Measurements from ENCODE around the gene ZBTB47. TPM values are rescaled to one million over a fixed set of nuclear protein-coding genes. Genes with fewer than 3 reads are reported as not detected.

Gene ZBTB47
- total and polyA plus RNA-seq, 4 donors: 23.8 to 59.5 (median 53.1) TPM

GRCh38 chr3:42663581-42664437 lies 10.3 kb downstream of the ZBTB47 start:
- WGBS (ENCODE audit: insufficient coverage): 87% methylated on average over 38 of the region's 38 CpGs
- Histone ChIP-seq H3K27me3 (ENCODE audit: control insufficient read depth, insufficient read depth, low read length) (no peaks in the 10 kb centered on the region), H3K27ac (ENCODE audit: low read depth, low read length) (no peak overlapping the region), H3K4me1 (ENCODE audit: control insufficient read depth, insufficient read depth, low read length) (peaks cover 49% of the 10 kb centered on the region), H3K36me3 (ENCODE audit: control insufficient read depth, insufficient read depth, low read length) (peaks cover 73% of the 10 kb centered on the region), H3K4me3 (ENCODE audit: low read depth, low read length) (no peak overlapping the region), H3K9me3 (ENCODE audit: control insufficient read depth, insufficient read depth, low read length) (no peaks in the 10 kb centered on the region)
- no peak for DNase-seq (ENCODE audit: low read depth in 4 of 6, low spot score in 6 of 6)

DNA sequence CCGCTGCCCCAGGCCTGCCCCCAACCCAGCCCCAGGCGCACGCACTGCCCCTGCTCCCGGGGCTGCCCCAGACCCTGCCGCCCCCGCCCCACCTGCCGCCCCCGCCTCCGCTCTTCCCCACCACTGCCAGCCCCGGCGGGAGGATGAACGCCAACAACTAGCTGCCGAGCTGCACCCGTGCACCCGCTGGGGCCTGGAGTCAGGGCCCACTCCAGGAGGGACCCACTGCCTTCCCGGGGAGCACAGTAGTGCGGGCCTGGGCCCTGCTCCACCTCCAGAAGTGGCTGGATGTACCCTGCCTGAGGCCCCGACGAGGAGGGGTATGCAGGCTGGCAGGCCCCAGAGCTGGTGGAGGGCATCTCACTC lies 10.9 kb downstream of the ZBTB47 start:
- Histone ChIP-seq H3K36me3 (ENCODE audit: control insufficient read depth, insufficient read depth, low read length) (peaks cover 67% of the 10 kb centered on the region), H3K9me3 (ENCODE audit: control insufficient read depth, insufficient read depth, low read length) (no peaks in the 10 kb centered on the region), H3K4me3 (ENCODE audit: low read depth, low read length) (no peak overlapping the region), H3K4me1 (ENCODE audit: control insufficient read depth, insufficient read depth, low read length) (peaks cover 44% of the 10 kb centered on the region), H3K27me3 (ENCODE audit: control insufficient read depth, insufficient read depth, low read length) (no peaks in the 10 kb centered on the region), H3K27ac (ENCODE audit: low read depth, low read length) (no peak overlapping the region)
- WGBS (ENCODE audit: insufficient coverage): 83% methylated on average over 11 of the region's 19 CpGs
- DNase-seq (ENCODE audit: low read depth in 4 of 6, low spot score in 6 of 6): no peak

GRCh38 chr3:42665050-42665878 lies 11.8 kb downstream of the ZBTB47 start:
- Histone ChIP-seq H3K36me3 (ENCODE audit: control insufficient read depth, insufficient read depth, low read length) (peaks cover 59% of the 10 kb centered on the region), H3K9me3 (ENCODE audit: control insufficient read depth, insufficient read depth, low read length) (no peaks in the 10 kb centered on the region), H3K4me1 (ENCODE audit: control insufficient read depth, insufficient read depth, low read length) (peaks cover 36% of the 10 kb centered on the region), H3K27me3 (ENCODE audit: control insufficient read depth, insufficient read depth, low read length) (no peaks in the 10 kb centered on the region), H3K27ac (ENCODE audit: low read depth, low read length) (no peak overlapping the region), H3K4me3 (ENCODE audit: low read depth, low read length) (no peak overlapping the region)
- no peak for DNase-seq (ENCODE audit: low read depth in 4 of 6, low spot score in 6 of 6)
- WGBS (ENCODE audit: insufficient coverage): 93% methylated on average over 9 of the region's 15 CpGs

- WGBS (ENCODE audit: insufficient coverage): 84% methylated on average over 6 of the region's 8 CpGs
- Histone ChIP-seq H3K4me3 (ENCODE audit: low read depth, low read length) (no peak overlapping the region), H3K36me3 (ENCODE audit: control insufficient read depth, insufficient read depth, low read length) (peaks cover 51% of the 10 kb centered on the region), H3K27ac (ENCODE audit: low read depth, low read length) (no peak overlapping the region), H3K9me3 (ENCODE audit: control insufficient read depth, insufficient read depth, low read length) (no peaks in the 10 kb centered on the region), H3K27me3 (ENCODE audit: control insufficient read depth, insufficient read depth, low read length) (no peaks in the 10 kb centered on the region), H3K4me1 (ENCODE audit: control insufficient read depth, insufficient read depth, low read length) (peaks cover 30% of the 10 kb centered on the region)
- DNase-seq (ENCODE audit: low read depth in 4 of 6, low spot score in 6 of 6): no peak
Measured at GRCh38 chr3:42666022-42666421, 12.5 kb downstream of the ZBTB47 start.

DNA sequence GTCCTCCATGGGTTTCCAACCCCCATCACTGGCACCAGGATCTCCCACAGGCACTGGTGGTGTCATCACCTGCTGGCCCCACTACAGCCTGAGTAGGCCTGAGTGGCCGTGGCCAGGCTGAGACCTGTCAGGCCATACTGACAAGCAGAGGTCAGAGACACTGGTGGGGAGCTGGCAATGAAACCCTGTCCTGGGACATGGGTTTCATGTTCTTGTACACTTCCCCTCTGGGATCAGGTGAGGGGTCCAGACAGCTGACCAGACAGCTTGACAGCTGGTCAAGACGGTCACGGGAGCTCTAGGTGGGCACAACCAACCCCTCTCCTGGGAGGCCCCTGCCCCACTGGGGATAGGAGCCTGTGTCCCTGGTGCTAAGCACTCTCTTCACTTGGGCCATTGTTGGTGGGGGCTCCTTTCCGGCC lies 13.1 kb downstream of the ZBTB47 start:
- H3K9me3 ChIP-seq (ENCODE audit: control insufficient read depth, insufficient read depth, low read length): no peaks in the 10 kb centered on the region
- no peak for DNase-seq (ENCODE audit: low read depth in 4 of 6, low spot score in 6 of 6)
- H3K4me3 ChIP-seq (ENCODE audit: low read depth, low read length): no peak overlapping the region
- 93% methylated on average over 3 of the region's 4 CpGs for WGBS (ENCODE audit: insufficient coverage)
- no peak overlapping the region for H3K27ac ChIP-seq (ENCODE audit: low read depth, low read length)
- H3K4me1 ChIP-seq (ENCODE audit: control insufficient read depth, insufficient read depth, low read length): peaks cover 30% of the 10 kb centered on the region
- H3K27me3 ChIP-seq (ENCODE audit: control insufficient read depth, insufficient read depth, low read length): no peaks in the 10 kb centered on the region
- H3K36me3 ChIP-seq (ENCODE audit: control insufficient read depth, insufficient read depth, low read length): peaks cover 46% of the 10 kb centered on the region

- no peak overlapping the region for H3K27ac ChIP-seq (ENCODE audit: low read depth, low read length)
- no peak overlapping the region for H3K4me3 ChIP-seq (ENCODE audit: low read depth, low read length)
- no peaks in the 10 kb centered on the region for H3K9me3 ChIP-seq (ENCODE audit: control insufficient read depth, insufficient read depth, low read length)
- H3K27me3 ChIP-seq (ENCODE audit: control insufficient read depth, insufficient read depth, low read length): no peaks in the 10 kb centered on the region
- peaks cover 30% of the 10 kb centered on the region for H3K4me1 ChIP-seq (ENCODE audit: control insufficient read depth, insufficient read depth, low read length)
- peaks cover 40% of the 10 kb centered on the region for H3K36me3 ChIP-seq (ENCODE audit: control insufficient read depth, insufficient read depth, low read length)
- 63% methylated on average over 7 of the region's 7 CpGs for WGBS (ENCODE audit: insufficient coverage)
- no peak for DNase-seq (ENCODE audit: low read depth in 4 of 6, low spot score in 6 of 6)
Measured at GRCh38 chr3:42667096-42667522, 13.6 kb downstream of the ZBTB47 start.

GRCh38 chr3:42667523-42668412 lies 14.3 kb downstream of the ZBTB47 start:
- Histone ChIP-seq H3K27me3 (ENCODE audit: control insufficient read depth, insufficient read depth, low read length) (no peaks in the 10 kb centered on the region), H3K36me3 (ENCODE audit: control insufficient read depth, insufficient read depth, low read length) (peaks cover 34% of the 10 kb centered on the region), H3K27ac (ENCODE audit: low read depth, low read length) (no peak overlapping the region), H3K9me3 (ENCODE audit: control insufficient read depth, insufficient read depth, low read length) (no peaks in the 10 kb centered on the region), H3K4me3 (ENCODE audit: low read depth, low read length) (no peak overlapping the region), H3K4me1 (ENCODE audit: control insufficient read depth, insufficient read depth, low read length) (peaks cover 30% of the 10 kb centered on the region)
- WGBS (ENCODE audit: insufficient coverage): 34% methylated on average over 8 of the region's 8 CpGs
- DNase-seq (ENCODE audit: low read depth in 4 of 6, low spot score in 6 of 6): peak in 2 of 6 donors; percentile 45 to 72

DNA sequence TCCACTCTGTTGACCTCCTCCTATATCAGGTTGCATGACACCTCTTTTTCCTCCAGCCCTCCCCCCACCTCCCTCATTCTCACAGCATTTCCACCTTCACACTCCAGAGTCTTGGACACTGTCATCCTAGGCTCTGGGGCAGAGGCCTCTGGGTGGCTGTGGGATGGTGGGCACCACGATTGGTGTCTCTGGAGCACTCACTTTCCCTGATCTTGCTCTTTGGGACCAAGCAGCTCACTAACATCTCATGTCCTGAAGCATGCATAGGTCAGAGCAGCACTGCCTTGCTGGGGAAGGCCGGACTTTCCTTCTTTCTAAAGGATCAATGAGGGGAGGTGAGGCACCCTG lies 14.9 kb downstream of the ZBTB47 start:
- DNase-seq (ENCODE audit: low read depth in 4 of 6, low spot score in 6 of 6): no peak

DNA sequence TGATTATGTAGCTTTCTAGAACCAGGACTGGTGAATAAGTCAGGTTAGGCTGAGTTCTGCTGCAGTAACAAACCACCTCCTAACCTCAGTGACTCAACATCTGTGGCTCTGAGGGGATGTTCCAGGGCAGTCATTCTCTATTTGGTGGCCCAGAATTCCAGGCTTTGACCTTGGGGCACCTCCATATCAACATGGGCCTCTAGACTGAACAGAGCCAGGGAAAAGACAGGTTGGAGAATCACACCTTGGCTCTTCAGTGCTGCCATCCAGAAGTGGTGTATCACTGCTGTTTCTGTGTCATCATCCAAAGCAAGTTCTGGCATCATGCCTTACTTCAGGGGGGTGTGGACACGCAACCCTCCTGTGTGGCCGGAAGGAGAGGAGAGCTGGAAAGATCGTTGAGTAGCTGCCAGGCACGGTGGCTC lies 15.3 kb downstream of the ZBTB47 start:
- no peaks in the 10 kb centered on the region for H3K27me3 ChIP-seq (ENCODE audit: control insufficient read depth, insufficient read depth, low read length)
- 100% methylated on average over 4 of the region's 4 CpGs for WGBS (ENCODE audit: insufficient coverage)
- no peak overlapping the region for H3K27ac ChIP-seq (ENCODE audit: low read depth, low read length)

More for the DNA sequence above, 14.9 kb downstream of the ZBTB47 start:
- Histone ChIP-seq H3K27ac (ENCODE audit: low read depth, low read length) (no peak overlapping the region), H3K4me3 (ENCODE audit: low read depth, low read length) (no peak overlapping the region), H3K36me3 (ENCODE audit: control insufficient read depth, insufficient read depth, low read length) (peaks cover 28% of the 10 kb centered on the region), H3K9me3 (ENCODE audit: control insufficient read depth, insufficient read depth, low read length) (no peaks in the 10 kb centered on the region), H3K4me1 (ENCODE audit: control insufficient read depth, insufficient read depth, low read length) (peaks cover 30% of the 10 kb centered on the region), H3K27me3 (ENCODE audit: control insufficient read depth, insufficient read depth, low read length) (no peaks in the 10 kb centered on the region)
- 100% methylated on average over 1 of the region's 2 CpGs for WGBS (ENCODE audit: insufficient coverage)

More for the DNA sequence above, 15.3 kb downstream of the ZBTB47 start:
- no peak overlapping the region for H3K4me3 ChIP-seq (ENCODE audit: low read depth, low read length)
- H3K4me1 ChIP-seq (ENCODE audit: control insufficient read depth, insufficient read depth, low read length): peaks cover 30% of the 10 kb centered on the region
- DNase-seq (ENCODE audit: low read depth in 4 of 6, low spot score in 6 of 6): no peak
- peaks cover 23% of the 10 kb centered on the region for H3K36me3 ChIP-seq (ENCODE audit: control insufficient read depth, insufficient read depth, low read length)
- H3K9me3 ChIP-seq (ENCODE audit: control insufficient read depth, insufficient read depth, low read length): no peaks in the 10 kb centered on the region
